Activated T-helper 17 cell treated with anti-CD3 and anti-CD28 coated beads, Interleukin-2, amount 50 U/mL, for 72 hours (primary cell): ENCODE data around the gene TTLL10. TPM values are rescaled to one million over a fixed set of nuclear protein-coding genes. Genes with fewer than 3 reads are reported as not detected.

ENCODE experiments used
- ATAC-seq: fragments of 150-1000 bp; cut with Tn5 transposase; replicated peaks from 2 replicates; pipeline ENCODE4 v1.10.0; 2021; ENCODE audit warnings: mild to moderate bottlenecking, moderate library complexity
- H3K27ac Mint-ChIP-seq: one replicate; pipeline ENCODE4 v1.8.0; 2022; ENCODE audit warnings: mixed read lengths
- H3K27me3 Mint-ChIP-seq: one replicate; pipeline ENCODE4 v1.8.0; 2022; ENCODE audit warnings: mixed read lengths
- H3K36me3 Mint-ChIP-seq: one replicate; pipeline ENCODE4 v1.8.0; 2022; ENCODE audit warnings: low read depth, mild to moderate bottlenecking, mixed read lengths
- H3K4me1 Mint-ChIP-seq: one replicate; pipeline ENCODE4 v1.8.0; 2022; ENCODE audit warnings: mixed read lengths
- H3K4me3 Mint-ChIP-seq: one replicate; pipeline ENCODE4 v1.8.0; 2022; ENCODE audit warnings: mild to moderate bottlenecking, mixed read lengths
- H3K9me3 Mint-ChIP-seq: one replicate; pipeline ENCODE4 v1.8.0; 2022; ENCODE audit warnings: mixed read lengths
- total RNA-seq, 2 donors: library from RNA; stranded (reverse); gene quantifications; one replicate each; pipeline ENCODE4 v1.2.3, GENCODE V29; 2022

The TTLL10 gene
- total RNA-seq, 2 donors from 2014 or later = 0.11 TPM; not detected in 1

DNA sequence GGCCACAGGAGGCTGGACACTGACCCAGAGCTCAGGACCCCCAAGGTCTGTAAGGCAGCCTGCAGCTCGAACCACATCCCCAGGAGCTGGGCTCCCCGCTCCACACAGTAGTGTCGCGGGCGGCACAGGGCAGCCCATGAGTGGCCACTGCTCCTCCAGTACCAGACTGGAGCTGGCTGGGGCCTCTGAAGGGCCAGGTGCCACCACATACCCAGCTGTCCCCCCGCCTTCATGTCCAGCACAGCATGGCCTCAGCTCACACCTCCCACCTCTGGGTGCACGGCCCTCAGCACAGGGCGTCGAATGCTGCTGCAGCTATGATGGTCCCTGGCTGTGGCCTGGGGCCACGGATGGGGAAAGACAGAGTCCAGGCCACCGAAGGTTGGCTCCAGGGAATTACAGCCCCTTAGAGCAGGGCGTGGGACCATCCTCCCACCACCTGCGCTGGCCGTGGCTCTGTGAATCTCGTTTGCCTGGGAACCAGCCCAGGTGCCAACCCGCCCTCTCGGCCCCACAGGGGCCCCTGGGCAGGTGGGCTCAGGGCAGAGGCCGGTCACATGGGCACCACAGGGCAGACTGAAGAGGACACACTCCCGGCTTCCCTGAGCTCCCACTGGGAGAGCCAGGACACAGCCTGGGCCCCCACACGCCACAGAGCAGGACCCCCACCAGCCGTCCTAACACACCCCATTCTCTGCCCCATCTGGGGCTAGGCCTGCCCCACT is 42.4 kb downstream of the TTLL10 start:
- Mint-ChIP-seq H3K27me3 (no peaks in the 10 kb centered on the region), H3K9me3 (no peaks in the 10 kb centered on the region), H3K4me1 (peaks cover 14% of the 10 kb centered on the region), H3K36me3 (peaks cover 100% of the 10 kb centered on the region), H3K27ac (peak overlapping the region; percentile 98), H3K4me3 (peak overlapping the region; percentile 95)
- no peak for ATAC-seq

DNA sequence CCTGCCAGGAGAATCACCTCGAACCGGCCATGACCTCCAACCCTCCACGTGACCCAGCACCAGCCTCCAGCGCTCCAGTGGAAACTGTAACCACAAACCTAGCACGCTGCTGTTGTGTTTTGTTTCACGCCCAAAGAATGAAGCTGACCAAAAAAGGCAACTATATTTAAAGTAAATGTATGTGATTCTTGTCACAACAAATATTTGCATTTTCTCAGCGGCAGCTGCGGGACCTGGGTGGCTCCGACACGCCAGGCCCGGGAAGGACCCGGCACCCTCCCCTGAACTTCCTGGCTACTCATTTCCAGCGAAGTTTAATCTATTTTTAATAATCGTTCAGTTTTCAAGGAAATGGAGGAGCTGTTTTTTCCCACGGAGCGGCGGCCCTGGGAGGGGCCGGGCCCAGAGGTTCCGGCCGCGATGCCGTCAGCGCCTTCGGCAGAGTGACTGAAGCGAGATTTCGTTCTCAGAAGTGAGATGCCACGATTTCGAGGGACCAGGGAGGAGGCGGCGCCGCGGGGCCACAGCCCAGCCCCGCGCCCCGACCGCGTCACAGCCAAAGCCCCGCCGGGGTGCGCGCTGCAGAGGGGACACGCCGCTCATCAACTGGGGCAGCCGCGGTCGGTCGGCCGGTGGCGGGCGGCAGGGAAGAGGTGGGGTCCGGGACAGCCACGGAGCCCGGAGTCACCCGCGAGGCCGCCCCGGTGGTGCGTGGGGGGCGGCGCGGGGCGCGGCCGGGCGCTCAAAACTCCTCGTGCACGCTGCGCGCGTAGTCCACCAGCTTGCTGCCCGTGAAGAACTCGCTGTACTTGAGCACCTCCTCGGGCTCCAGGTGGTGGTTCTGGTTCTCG is 43.3 kb downstream of the TTLL10 start:
- H3K4me3 Mint-ChIP-seq = peak overlapping the region; percentile 95
- peaks cover 14% of the 10 kb centered on the region for H3K4me1 Mint-ChIP-seq
- ATAC-seq = peak; percentile 60
- no peaks in the 10 kb centered on the region for H3K9me3 Mint-ChIP-seq
- H3K27me3 Mint-ChIP-seq = no peaks in the 10 kb centered on the region
- peak overlapping the region; percentile 98 for H3K27ac Mint-ChIP-seq
- peaks cover 100% of the 10 kb centered on the region for H3K36me3 Mint-ChIP-seq

DNA sequence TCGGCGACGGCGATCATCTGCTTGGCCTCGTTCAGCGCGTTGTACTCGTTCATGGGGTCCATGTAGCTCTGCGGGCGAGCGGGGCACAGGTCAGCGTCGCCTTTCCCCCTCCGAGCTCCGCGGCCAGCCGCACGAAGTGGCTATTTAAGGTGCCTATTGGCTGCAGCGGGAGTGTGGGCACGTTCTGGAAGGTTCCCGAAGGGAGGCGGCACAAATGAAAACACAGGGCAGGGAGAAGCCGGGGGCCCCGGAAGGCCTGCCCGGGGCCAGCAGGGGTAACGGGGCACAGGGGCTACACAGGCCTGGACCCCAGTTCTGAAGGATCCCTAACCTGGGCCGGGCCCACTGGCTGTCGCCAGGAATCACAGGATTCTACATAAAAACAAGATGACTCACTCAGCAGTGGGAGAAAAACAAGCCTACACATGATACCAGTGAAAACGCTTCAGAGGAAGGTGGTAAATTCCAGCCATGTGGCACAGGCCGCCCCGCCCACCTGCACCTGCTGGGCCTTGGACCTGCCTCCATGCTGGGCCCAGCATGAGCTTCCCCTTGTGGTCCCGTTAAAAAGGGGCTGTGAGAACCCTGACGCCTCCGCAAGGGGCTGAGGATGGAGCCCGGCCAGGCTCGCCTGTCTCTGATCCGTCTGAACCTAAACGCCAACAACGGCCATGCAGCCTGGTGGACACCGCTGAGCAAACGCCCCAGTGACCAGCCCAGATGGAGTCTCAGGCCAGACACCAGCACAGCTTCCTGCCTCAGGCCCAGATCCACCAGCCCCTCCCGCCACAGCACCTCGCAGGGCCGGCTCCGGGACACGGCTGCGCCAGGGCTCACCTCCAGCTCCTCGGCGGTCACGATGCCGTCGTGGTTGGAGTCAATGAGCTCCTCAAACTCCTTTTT is 44.2 kb downstream of the TTLL10 start:
- H3K27ac Mint-ChIP-seq = peak overlapping the region; percentile 98
- H3K27me3 Mint-ChIP-seq = no peaks in the 10 kb centered on the region
- H3K9me3 Mint-ChIP-seq = no peaks in the 10 kb centered on the region
- peaks cover 100% of the 10 kb centered on the region for H3K36me3 Mint-ChIP-seq
- H3K4me3 Mint-ChIP-seq = peak overlapping the region; percentile 95
- peaks cover 17% of the 10 kb centered on the region for H3K4me1 Mint-ChIP-seq
- ATAC-seq = peak; percentile 37

DNA sequence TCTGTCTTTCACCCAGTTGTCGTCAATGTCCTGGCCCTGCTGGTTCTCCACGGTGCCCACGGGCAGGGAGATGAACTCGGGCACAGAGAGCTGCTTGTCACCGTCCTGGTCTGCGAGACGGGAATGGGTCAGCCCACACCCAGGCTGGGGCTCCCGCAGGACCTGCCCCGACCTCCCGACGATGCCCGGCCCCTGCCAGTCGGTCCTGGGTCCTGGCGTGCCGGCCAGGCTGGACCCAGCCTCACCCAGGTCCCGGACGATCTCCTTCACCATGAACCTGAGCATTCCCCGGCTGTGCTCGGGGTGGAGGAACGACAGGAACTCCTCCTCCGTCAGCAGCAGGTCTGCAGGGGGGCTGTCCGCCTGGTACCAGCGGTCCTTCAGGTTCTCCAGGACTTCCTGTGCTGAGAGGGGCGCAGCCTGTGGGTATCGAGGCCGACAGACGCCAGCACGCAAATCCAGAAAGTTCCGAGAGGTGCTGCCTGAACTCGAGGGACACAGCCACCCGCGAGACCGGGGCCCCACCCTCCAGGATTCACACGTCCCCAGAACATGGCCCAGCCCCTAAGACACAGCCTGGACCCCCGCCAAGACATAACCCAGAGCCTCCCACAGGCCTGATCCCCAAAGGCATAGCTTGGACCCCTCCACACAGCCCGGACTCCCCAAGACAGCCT is 45.0 kb downstream of the TTLL10 start:
- ATAC-seq = no peak
- Mint-ChIP-seq H3K36me3 (peaks cover 99% of the 10 kb centered on the region), H3K27ac (peak overlapping the region; percentile 98), H3K9me3 (no peaks in the 10 kb centered on the region), H3K4me1 (peaks cover 22% of the 10 kb centered on the region), H3K27me3 (no peaks in the 10 kb centered on the region), H3K4me3 (peak overlapping the region; percentile 95)

DNA sequence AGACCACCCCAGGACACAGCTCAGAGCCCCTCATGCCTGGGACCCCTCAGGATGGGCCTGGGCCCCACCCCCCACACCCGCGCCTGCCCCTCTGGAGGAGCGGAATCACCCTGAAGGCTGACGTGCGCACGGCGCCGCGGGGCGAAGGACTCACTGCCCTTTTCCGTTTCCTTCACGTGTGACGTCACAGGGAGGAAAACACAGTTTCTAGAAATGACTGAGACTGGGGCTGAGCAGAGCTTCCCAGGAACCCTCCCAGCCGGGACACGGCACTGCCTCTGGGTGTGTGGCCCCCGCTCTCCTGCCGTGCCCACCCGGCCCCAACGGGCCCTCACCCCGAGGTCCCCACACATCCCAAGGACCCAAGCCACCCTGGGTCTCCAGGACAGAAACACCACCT is 45.7 kb downstream of the TTLL10 start:
- peak; percentile 52 for ATAC-seq
- Mint-ChIP-seq H3K27ac (peak overlapping the region; percentile 98), H3K4me1 (peaks cover 22% of the 10 kb centered on the region), H3K27me3 (no peaks in the 10 kb centered on the region), H3K9me3 (no peaks in the 10 kb centered on the region), H3K36me3 (peaks cover 99% of the 10 kb centered on the region), H3K4me3 (peak overlapping the region; percentile 95)

DNA sequence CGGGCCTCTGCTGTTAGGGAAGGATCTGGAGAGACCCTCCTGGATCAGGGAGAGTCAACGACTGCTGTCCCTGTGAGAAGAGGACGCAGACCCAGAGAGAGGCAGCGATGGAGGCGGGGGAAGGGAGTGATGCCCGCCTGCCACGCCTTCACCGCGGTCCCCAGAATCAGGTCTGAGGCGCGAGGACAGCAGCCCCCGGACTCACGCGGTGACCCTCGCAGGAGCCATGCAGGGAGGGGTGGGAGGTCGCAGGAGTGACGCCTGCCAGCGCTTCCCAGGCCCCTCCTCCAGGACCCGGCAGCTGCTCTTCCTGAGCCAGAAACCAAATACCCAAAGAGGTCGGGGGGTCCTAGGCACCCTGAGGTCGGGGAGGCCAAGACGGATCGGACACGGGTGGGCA is 46.5 kb downstream of the TTLL10 start:
- Mint-ChIP-seq H3K27ac (peak overlapping the region; percentile 98), H3K4me1 (peaks cover 22% of the 10 kb centered on the region)

DNA sequence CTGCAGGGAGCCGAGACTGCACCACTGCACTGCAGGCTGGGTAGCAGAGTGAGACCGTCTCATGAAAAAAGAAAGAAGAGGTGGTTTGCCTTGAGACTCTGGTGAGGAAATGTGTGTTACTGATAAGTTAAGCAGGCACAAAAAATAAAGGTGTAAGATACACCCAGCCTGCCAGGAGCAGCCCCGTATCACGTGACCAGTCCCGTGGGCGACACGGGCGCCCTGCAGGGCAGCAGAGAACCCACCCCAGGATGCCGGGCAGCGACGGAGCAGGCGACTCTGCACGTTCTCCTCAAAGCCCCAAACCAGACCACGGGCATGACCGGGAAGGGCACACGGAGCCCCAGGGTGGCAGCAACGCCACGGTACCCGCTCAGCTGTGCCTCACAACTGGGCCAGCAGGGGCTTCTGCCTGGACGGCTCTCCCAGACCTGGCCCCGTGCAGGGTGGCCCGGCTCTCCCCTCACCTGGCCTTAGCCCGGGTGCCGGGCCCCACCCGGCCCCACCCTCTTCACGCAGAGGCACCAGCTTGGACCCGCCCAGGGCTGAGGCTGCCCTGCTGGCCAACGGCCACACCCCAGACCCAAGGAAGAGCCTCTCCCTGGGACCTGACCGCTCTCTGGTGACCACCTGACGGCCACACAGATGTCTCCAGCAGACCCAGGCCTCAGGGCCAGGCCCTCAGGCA is 48.4 kb downstream of the TTLL10 start:
- H3K4me3 Mint-ChIP-seq = no peak overlapping the region
- no peak for ATAC-seq
- H3K27me3 Mint-ChIP-seq = no peaks in the 10 kb centered on the region
- H3K36me3 Mint-ChIP-seq = peaks cover 92% of the 10 kb centered on the region
- no peak overlapping the region for H3K27ac Mint-ChIP-seq
- peaks cover 26% of the 10 kb centered on the region for H3K4me1 Mint-ChIP-seq
- H3K9me3 Mint-ChIP-seq = no peaks in the 10 kb centered on the region

More for the DNA sequence above, 46.5 kb downstream of the TTLL10 start:
- no peak for ATAC-seq
- no peaks in the 10 kb centered on the region for H3K9me3 Mint-ChIP-seq
- H3K4me3 Mint-ChIP-seq = peak overlapping the region; percentile 95
- H3K36me3 Mint-ChIP-seq = peaks cover 97% of the 10 kb centered on the region
- no peaks in the 10 kb centered on the region for H3K27me3 Mint-ChIP-seq

DNA sequence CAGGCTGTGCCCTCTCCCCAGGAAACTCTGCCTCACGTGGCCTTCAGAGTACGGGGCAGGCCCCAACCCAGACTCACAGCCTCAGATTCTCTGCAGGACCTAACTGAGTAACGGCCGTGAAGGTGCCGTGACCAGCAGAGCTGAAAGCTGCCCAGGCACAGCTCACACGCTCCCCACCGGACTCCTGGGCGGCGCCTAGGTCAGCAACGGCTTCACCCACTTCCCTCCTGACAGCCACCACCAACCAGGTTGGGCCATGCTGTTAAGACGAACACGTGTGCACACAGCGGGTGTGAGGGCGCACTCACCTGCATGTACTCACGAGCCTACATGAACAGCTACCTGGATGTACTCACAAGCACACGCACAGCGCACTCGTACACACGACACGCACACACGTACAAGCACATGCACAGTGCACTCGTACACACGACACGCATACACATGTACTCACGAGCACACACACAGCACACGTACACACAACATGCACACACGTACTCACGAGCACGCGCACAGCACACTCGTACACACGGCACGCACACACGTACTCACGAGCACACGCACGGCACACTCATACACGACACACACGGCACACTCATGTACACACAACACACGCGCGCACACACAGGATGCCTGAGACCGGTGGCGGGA is 49.0 kb downstream of the TTLL10 start:
- peak overlapping the region; percentile 75 for H3K27ac Mint-ChIP-seq
- no peaks in the 10 kb centered on the region for H3K27me3 Mint-ChIP-seq
- peaks cover 26% of the 10 kb centered on the region for H3K4me1 Mint-ChIP-seq
- H3K36me3 Mint-ChIP-seq = peaks cover 86% of the 10 kb centered on the region
- ATAC-seq = no peak
- H3K9me3 Mint-ChIP-seq = no peaks in the 10 kb centered on the region
- peak overlapping the region; percentile 29 for H3K4me3 Mint-ChIP-seq

DNA sequence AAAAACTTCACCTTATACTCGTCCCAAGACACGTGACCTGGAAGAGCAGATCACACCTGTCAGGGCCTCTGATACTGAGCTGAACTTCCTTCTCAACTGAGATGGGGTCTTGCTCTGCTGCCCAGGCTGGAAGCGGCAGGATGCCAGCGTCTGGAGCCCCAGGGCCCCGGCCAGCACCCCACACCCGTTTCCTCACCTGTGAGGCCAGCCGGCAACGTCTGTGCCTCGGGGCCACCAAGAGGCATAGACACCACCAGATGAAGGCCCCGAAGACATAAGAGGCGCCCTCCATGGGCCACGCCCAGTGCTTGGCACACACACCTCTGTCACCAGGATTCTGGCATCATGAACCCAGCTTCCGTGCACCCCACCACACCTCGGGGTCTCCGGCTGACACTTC is 49.6 kb downstream of the TTLL10 start:
- Mint-ChIP-seq H3K4me1 (peaks cover 26% of the 10 kb centered on the region), H3K4me3 (peak overlapping the region; percentile 29), H3K9me3 (no peaks in the 10 kb centered on the region), H3K27me3 (no peaks in the 10 kb centered on the region), H3K27ac (peak overlapping the region; percentile 75), H3K36me3 (peaks cover 80% of the 10 kb centered on the region)
- no peak for ATAC-seq

DNA sequence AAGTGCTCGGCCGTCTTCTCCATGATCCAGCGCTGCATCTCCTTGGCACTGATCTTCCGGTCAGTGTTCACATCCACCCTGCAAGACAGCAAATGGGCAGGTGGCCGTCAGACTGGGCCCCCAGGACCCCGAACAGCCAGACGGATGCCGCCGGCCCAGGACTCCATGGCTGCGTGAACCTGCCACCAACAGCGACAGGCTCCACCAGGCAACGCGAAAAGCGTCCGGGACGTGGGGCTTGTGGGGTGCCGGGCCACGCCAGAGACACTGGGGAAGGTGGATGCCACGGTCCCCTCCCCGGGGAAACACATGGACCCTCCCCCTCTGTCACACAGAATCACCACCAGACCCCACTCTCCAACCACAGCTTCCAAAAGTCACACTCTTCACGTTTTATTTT is 50.2 kb downstream of the TTLL10 start:
- H3K27me3 Mint-ChIP-seq = no peaks in the 10 kb centered on the region
- no peak for ATAC-seq
- peaks cover 80% of the 10 kb centered on the region for H3K36me3 Mint-ChIP-seq
- H3K27ac Mint-ChIP-seq = no peak overlapping the region
- H3K4me3 Mint-ChIP-seq = no peak overlapping the region
- H3K4me1 Mint-ChIP-seq = peaks cover 26% of the 10 kb centered on the region
- no peaks in the 10 kb centered on the region for H3K9me3 Mint-ChIP-seq

DNA sequence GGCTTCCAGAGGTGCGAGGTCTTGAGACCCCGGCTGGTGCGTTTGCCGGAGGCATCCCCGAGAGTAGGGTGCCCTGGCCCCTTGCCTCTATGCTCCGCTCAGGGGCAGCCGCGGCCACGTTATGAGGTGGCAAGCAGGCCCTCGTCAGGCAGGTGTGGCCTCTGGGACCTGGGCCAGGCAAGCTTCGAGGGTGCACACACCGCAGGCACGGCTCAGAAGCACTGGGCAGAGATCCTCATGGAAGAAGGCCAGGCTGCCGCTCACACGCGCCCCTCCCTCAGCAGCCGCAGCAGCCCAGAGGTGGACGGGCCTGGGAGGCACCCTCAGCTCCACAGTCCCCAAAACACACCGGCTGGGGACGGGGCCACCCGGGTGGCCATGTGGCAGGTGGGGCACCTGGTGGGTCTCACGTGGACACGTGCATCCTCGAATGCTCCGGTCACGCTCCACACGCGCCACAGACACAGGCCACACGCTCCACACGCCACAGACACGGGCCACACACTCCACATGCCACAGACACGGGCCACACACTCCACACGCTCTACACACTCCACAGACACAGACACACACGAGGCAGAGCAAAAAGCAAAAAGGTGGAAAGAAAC is 51.7 kb downstream of the TTLL10 start:
- Mint-ChIP-seq H3K27me3 (no peaks in the 10 kb centered on the region), H3K4me1 (peaks cover 29% of the 10 kb centered on the region), H3K27ac (peak overlapping the region; percentile 55), H3K4me3 (no peak overlapping the region), H3K9me3 (no peaks in the 10 kb centered on the region), H3K36me3 (peaks cover 80% of the 10 kb centered on the region)
- ATAC-seq = no peak

DNA sequence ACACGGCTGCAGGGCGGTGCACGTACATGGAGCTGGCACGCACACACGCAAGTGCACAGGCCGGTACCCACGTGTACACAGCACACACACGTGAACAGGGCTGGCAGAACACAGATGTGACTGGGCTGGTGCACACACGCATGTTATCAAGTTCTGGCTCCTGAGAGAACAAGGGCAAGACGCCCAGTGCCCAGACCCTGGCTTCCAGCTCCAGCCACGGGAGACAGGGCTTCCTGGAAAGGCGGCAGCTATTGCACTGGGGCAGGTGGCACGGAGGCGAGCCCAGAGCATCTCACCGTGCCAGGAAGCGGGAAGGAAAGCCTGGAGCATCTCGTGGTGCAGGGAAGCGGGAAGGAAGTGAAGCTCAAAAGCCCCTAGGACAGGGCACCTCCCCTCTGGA is 52.2 kb downstream of the TTLL10 start:
- no peak for ATAC-seq
- Mint-ChIP-seq H3K27ac (peak overlapping the region; percentile 55), H3K4me1 (peaks cover 24% of the 10 kb centered on the region), H3K4me3 (no peak overlapping the region), H3K36me3 (peaks cover 80% of the 10 kb centered on the region), H3K9me3 (no peaks in the 10 kb centered on the region), H3K27me3 (no peaks in the 10 kb centered on the region)
